ENCODE measurements around the gene HNRNPH2. TPM values are rescaled to one million over a fixed set of nuclear protein-coding genes. Genes with fewer than 3 reads are reported as not detected.

HNRNPH2 gene
- total and polyA plus RNA-seq, 9 of the 15 experiments (the other 6 are each of a cell fraction or from before 2014, with no cell fraction given) = 40.0 to 130 (median 60.3) TPM

DNA sequence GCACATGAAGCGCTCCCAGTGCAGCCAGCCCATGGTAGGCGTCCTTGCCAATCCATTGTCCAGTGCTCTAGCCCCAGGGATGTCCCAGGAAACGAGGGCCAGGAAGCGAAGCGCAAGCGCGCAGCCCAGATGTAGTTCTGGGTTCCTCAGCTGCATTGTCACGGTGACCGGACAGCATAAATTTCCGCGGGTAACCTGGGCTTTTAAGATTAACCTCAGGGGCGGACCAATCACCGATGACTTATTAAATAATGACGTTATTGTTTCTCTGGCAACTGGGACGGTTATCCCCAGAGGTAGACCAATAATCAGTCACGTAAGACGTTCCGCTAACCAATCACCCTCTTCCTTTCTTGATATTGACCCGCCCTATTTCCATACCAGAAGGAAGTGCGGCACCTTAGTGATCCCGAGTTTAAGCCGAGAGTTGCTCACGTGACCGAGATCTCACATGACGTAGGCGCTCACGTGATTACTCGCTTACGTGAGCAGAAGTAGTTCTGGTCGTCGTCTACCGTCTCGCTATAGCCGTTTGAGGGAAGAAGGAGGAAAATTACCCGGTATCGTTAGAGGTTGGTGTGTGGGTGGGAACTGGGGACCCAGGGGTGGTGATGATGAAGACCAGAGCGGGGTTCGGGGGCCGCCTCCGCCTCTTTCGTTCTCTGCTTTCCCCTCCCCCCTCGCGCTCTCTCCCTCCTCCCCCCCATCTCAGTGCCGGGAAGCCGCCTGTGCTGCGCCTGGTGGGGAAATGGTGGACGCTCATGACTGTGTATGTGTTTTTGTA is at the start of gene HNRNPH2, which contains the start of gene GLA (continued):
- TF ChIP-seq, protein P1, sequence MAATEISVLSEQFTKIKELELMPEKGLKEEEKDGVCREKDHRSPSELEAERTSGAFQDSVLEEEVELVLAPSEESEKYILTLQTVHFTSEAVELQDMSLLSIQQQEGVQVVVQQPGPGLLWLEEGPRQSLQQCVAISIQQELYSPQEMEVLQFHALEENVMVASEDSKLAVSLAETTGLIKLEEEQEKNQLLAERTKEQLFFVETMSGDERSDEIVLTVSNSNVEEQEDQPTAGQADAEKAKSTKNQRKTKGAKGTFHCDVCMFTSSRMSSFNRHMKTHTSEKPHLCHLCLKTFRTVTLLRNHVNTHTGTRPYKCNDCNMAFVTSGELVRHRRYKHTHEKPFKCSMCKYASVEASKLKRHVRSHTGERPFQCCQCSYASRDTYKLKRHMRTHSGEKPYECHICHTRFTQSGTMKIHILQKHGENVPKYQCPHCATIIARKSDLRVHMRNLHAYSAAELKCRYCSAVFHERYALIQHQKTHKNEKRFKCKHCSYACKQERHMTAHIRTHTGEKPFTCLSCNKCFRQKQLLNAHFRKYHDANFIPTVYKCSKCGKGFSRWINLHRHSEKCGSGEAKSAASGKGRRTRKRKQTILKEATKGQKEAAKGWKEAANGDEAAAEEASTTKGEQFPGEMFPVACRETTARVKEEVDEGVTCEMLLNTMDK (IDR thresholded peaks at IDR 0.05; ENCODE audit: borderline replicate concordance, insufficient read depth, low read depth, low read length, poor library complexity, severe bottlenecking) = no peak
- TF ChIP-seq, protein P2, sequence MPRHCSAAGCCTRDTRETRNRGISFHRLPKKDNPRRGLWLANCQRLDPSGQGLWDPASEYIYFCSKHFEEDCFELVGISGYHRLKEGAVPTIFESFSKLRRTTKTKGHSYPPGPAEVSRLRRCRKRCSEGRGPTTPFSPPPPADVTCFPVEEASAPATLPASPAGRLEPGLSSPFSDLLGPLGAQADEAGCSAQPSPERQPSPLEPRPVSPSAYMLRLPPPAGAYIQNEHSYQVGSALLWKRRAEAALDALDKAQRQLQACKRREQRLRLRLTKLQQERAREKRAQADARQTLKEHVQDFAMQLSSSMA (CRISPR knock-in tag; IDR thresholded peaks at IDR 0.05) = no peak
- no peak for TF ChIP-seq CBX5 (IDR thresholded peaks at IDR 0.05; ENCODE audit: borderline replicate concordance, low read depth)
- peak; percentile 22; the same call in 1 of the 2 replicates for TF ChIP-seq ZBTB7A (IDR thresholded peaks at IDR 0.05; ENCODE audit: borderline replicate concordance, control insufficient read depth, low read depth, low read length)
- TF ChIP-seq JUND (IDR thresholded peaks at IDR 0.05; ENCODE audit: borderline replicate concordance, low read depth, low read length) = peak; percentile 62
- peak; percentile 48; the same call in 2 of the 3 replicates for TF ChIP-seq JUND (tag; IDR thresholded peaks at IDR 0.05; ENCODE audit: borderline replicate concordance, low read depth, low read length)
- peak; percentile 41; the same call in 1 of the 2 replicates for TF ChIP-seq TARDBP (IDR thresholded peaks at IDR 0.05)
- no peak for TF ChIP-seq HMG20B (CRISPR knock-in tag; IDR thresholded peaks at IDR 0.05)
- no peak for TF ChIP-seq ZNF232 (CRISPR knock-in tag; IDR thresholded peaks at IDR 0.05)
- TF ChIP-seq, protein P3, sequence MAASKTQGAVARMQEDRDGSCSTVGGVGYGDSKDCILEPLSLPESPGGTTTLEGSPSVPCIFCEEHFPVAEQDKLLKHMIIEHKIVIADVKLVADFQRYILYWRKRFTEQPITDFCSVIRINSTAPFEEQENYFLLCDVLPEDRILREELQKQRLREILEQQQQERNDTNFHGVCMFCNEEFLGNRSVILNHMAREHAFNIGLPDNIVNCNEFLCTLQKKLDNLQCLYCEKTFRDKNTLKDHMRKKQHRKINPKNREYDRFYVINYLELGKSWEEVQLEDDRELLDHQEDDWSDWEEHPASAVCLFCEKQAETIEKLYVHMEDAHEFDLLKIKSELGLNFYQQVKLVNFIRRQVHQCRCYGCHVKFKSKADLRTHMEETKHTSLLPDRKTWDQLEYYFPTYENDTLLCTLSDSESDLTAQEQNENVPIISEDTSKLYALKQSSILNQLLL (CRISPR knock-in tag; IDR thresholded peaks at IDR 0.05; ENCODE audit: borderline replicate concordance) = no peak
- no peak for TF ChIP-seq ZNF253 (CRISPR knock-in tag; conservative IDR thresholded peaks at IDR 0.05)
- 0 out of 2 replicates have a peak, but pooled peaks have one; percentile 42 for TF ChIP-seq PML (IDR thresholded peaks at IDR 0.05; ENCODE audit: low read length)
- TF ChIP-seq SREBF1 (IDR thresholded peaks at IDR 0.05; ENCODE audit: borderline replicate concordance, low read depth, low read length) = peak; percentile 71; the same call in 1 of the 2 replicates
- peak; percentile 93 for TF ChIP-seq RFX5 (IDR thresholded peaks at IDR 0.05; ENCODE audit: low read depth, low read length)
- peak in 1 of 2 experiments; percentile 56; a peak in 2 of 4 replicates for TF ChIP-seq TRIM24 (IDR thresholded peaks at IDR 0.05)
- no peak for TF ChIP-seq JUNB (CRISPR knock-in tag; conservative IDR thresholded peaks at IDR 0.05)
- TF ChIP-seq FOXJ3 (CRISPR knock-in tag; IDR thresholded peaks at IDR 0.05) = no peak
- TF ChIP-seq FUS (optimal IDR thresholded peaks at IDR 0.05; ENCODE audit: low read depth, low read length) = no peak
- TF ChIP-seq EGR1 (conservative IDR thresholded peaks at IDR 0.05) = peak; percentile 81
- TF ChIP-seq, protein P4, sequence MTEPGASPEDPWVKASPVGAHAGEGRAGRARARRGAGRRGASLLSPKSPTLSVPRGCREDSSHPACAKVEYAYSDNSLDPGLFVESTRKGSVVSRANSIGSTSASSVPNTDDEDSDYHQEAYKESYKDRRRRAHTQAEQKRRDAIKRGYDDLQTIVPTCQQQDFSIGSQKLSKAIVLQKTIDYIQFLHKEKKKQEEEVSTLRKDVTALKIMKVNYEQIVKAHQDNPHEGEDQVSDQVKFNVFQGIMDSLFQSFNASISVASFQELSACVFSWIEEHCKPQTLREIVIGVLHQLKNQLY (CRISPR knock-in tag; conservative IDR thresholded peaks at IDR 0.05) = no peak
- TF ChIP-seq TFAM (CRISPR knock-in tag; conservative IDR thresholded peaks at IDR 0.05) = no peak
- no peak for TF ChIP-seq ZC3H11A (IDR thresholded peaks at IDR 0.05; ENCODE audit: low read depth, low read length)
- no peak for TF ChIP-seq XRCC4 (IDR thresholded peaks at IDR 0.05; ENCODE audit: extremely low read depth, insufficient read depth, insufficient read length)
- peak; percentile 77 for TF ChIP-seq POLR2AphosphoS5 (IDR thresholded peaks at IDR 0.05; ENCODE audit: control insufficient read depth, insufficient read depth, low read depth, low read length)

All from K562 (cell line).